HG03039 (cell line): ENCODE measurements around the gene FGF7.
"Not testable (repeated sequence)": the region's sequence is repeated elsewhere in the genome, so short reads cannot be mapped to it uniquely, and the experiment has no call there.

Experiments used
- ATAC-seq: cut with Tn5 transposase; IDR thresholded peaks from one replicate; pipeline ENCODE4 v1.9.1; 2021; ENCODE audit warnings: mild to moderate bottlenecking, moderate library complexity; ENCODE audit not compliant: unreplicated experiment

Gene FGF7

GRCh38 chr15:49438962-49439631, 16.1 kb downstream of the FGF7 start:
- ATAC-seq: peak; percentile 83

- no peak for ATAC-seq
Observed at GRCh38 chr15:49439678-49440395, 16.8 kb downstream of the FGF7 start.

- ATAC-seq: no peak
Observed at GRCh38 chr15:49441356-49441755, 18.3 kb downstream of the FGF7 start.

- no peak for ATAC-seq
Observed at GRCh38 chr15:49441816-49442215, 18.8 kb downstream of the FGF7 start.

- ATAC-seq: no peak
Observed at GRCh38 chr15:49452595-49452994, 29.6 kb downstream of the FGF7 start.

- no peak for ATAC-seq
Observed at GRCh38 chr15:49456166-49456565, 33.1 kb downstream of the FGF7 start.

- no peak for ATAC-seq
Observed at GRCh38 chr15:49458145-49458544, 35.1 kb downstream of the FGF7 start.

- ATAC-seq: no peak
Observed at GRCh38 chr15:49460411-49460941, 37.4 kb downstream of the FGF7 start.

GRCh38 chr15:49462232-49462844, 39.3 kb downstream of the FGF7 start:
- no peak for ATAC-seq

- ATAC-seq: no peak
Observed at GRCh38 chr15:49464522-49464921, 41.5 kb downstream of the FGF7 start.

- no peak for ATAC-seq
Observed at GRCh38 chr15:49466119-49466518, 43.1 kb downstream of the FGF7 start.

GRCh38 chr15:49467746-49468480, 44.9 kb downstream of the FGF7 start:
- no peak for ATAC-seq

- no peak for ATAC-seq
Observed at GRCh38 chr15:49468481-49468839, 45.4 kb downstream of the FGF7 start.

- ATAC-seq: peak; percentile 26
Observed at GRCh38 chr15:49471248-49471647, 48.2 kb downstream of the FGF7 start.

GRCh38 chr15:49471733-49472132, 48.7 kb downstream of the FGF7 start:
- ATAC-seq: peak; percentile 69

- no peak for ATAC-seq
Observed at GRCh38 chr15:49472338-49472737, 49.3 kb downstream of the FGF7 start.

- ATAC-seq: no peak
Observed at GRCh38 chr15:49473031-49473430, 50.0 kb downstream of the FGF7 start.

GRCh38 chr15:49478021-49478420, 55.0 kb downstream of the FGF7 start:
- not testable (repeated sequence) for ATAC-seq

- ATAC-seq: not testable (repeated sequence)
Observed at GRCh38 chr15:49478982-49479381, 55.9 kb downstream of the FGF7 start.

GRCh38 chr15:49485401-49485800, 62.4 kb downstream of the FGF7 start:
- not testable (repeated sequence) for ATAC-seq

- no peak for ATAC-seq
Observed at GRCh38 chr15:49490966-49491365, 67.9 kb downstream of the FGF7 start.
